HG03025 (cell line): ENCODE data around the gene TMEM59.
"Not testable (repeated sequence)": the region's sequence is repeated elsewhere in the genome, so short reads cannot be mapped to it uniquely, and the experiment has no call there.

Experiments
- ATAC-seq: cut with Tn5 transposase; IDR thresholded peaks from one replicate; pipeline ENCODE4 v1.9.1; 2021; ENCODE audit warnings: mild to moderate bottlenecking, moderate library complexity; ENCODE audit not compliant: unreplicated experiment, low FRiP score

TMEM59 gene

GRCh38 chr1:54014009-54014629 is 38.9 kb downstream of the TMEM59 start:
- no peak for ATAC-seq

GRCh38 chr1:54013393-54014008 is 39.5 kb downstream of the TMEM59 start:
- no peak for ATAC-seq

- no peak for ATAC-seq
These were observed 40.1 kb downstream of the TMEM59 start for GRCh38 chr1:54012863-54013262.

DNA sequence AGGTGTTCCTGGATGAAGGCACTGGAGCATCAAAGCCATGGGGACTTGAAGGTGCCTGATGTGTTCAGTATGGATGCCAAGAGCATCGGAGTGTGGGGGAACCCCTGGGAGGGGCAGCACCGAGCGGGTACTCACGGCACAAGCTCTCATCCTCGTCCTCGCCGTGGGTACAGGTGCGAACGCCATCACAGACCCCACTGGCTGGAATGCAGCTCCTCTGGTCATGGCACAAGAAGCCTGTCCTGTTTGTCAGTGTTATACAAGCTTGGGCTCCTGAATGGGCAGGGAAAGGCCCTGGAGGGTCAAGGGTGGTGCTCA is 41.0 kb downstream of the TMEM59 start:
- ATAC-seq, result no peak

DNA sequence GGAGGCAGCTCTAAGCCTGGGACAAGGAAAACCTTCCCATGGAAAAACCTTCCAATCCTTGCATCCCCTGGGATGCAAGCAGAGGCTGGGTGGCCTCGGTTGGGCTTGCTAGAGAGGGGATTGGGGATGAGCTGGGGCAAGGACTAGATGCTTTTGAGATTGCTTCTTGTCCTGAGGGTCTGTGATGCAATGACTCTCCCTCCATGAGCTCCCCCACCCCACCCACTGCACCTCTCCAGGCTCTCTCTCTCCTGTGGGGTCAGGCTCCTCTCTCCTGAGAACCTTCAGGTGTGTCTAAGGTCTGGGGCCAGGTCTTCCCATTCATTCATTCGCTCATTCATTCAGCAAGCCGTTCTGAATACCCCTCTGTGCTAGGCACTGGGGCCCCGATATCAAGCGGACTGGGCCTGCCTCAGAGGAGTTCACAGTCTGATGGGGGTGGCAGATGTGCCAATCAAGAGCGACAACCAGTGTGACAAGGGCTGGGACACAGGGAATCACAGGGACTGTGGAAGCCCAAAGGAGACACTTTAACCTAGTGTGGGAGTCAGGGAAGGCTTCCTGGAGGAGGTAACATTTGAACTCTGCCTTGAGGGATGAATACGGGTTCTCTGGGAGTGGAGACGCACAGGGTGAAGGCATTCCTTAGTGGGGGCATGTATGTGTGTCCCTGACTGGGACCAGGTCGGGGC is 41.5 kb downstream of the TMEM59 start:
- no peak for ATAC-seq

DNA sequence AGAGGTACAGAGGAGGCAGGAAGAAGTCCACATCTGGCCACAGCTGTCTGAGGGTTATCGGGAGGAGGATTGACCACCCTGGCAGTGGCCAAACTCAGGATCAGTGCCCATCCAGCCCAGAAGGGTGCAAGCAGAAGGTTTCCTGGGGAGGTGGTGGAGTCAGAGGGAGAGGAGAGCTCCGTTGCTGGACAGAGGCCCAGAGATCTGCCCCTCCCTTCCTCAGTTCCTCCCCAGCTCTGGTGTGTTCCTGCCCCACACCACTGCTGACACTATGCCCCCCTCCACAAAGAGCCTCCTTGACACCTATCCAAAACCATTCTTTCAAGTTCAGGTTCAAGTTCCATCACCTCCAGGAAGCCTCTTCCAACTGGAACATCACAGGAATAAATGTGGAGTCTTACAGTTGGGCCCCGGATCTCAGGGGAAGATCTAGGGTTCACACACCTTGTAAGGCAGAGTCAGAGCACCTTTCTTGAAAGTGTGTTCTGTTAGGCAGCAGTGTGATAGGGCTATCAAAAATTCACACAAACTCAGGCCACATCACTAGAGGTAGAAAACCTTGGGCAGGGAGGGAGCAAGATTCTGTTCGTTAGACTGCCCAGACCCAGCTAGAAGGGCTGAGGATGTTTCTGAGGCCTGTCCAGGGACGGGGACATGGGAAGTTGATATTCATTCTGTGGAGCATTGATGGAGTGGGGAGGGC is 42.4 kb downstream of the TMEM59 start:
- no peak for ATAC-seq

DNA sequence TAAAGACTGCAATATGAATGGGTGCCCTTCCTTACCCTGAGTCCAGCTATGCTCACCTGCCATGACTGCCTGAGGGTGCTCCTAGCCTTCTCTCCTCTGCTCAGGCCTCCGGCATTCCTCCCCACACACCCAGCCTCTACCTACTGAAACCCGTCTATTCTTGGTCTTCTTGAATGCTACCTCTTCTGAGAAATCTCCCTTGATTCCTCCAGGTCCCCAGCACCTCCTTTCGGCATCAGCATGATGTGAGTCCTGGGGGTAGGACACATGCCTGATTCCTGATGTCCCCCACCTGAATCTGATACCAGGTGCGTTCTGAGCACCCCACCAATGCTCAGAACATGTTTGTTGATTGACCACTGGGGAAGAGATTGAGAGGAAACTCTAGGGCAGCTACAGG is 43.6 kb downstream of the TMEM59 start:
- no peak for ATAC-seq

- no peak for ATAC-seq
These were observed 44.1 kb downstream of the TMEM59 start for GRCh38 chr1:54008876-54009275.

GRCh38 chr1:54007613-54008012 is 45.4 kb downstream of the TMEM59 start:
- ATAC-seq, result no peak

GRCh38 chr1:54006508-54006907 is 46.5 kb downstream of the TMEM59 start:
- no peak for ATAC-seq

- ATAC-seq, result no peak
These were observed 48.4 kb downstream of the TMEM59 start for GRCh38 chr1:54004481-54005049.

DNA sequence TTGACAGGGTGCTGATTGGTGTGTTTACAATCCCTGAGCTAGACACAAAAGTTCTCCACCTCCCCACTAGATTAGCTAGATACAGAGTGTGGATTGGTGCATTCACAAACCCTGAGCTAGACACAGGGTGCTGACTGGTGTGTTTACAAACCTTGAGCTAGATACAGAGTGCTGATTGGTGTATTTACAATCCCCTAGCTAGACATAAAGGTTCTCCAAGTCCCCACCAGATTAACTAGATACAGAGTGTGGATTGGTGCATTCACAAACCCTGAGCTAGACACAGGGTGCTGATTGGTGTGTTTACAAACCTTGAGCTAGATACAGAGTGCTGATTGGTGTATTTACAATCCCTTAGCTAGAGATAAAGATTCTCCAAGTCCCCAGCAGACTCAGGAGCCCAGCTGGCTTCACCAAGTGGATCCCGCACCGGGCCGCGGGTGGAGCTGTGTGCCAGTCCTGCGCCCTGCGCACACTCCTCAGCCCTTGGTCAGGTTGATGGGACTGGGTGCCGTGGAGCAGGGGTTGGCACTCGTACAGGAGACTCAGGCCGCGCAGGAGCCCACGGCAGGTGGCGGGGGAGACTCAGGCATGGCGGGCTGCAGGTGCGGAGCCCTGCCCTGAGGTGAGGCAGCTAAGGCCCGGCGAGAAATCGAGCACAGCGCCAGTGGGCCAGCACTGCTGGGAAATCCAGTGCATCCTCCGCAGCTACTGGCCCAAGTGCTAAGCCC is 49.1 kb downstream of the TMEM59 start:
- not testable (repeated sequence) for ATAC-seq

DNA sequence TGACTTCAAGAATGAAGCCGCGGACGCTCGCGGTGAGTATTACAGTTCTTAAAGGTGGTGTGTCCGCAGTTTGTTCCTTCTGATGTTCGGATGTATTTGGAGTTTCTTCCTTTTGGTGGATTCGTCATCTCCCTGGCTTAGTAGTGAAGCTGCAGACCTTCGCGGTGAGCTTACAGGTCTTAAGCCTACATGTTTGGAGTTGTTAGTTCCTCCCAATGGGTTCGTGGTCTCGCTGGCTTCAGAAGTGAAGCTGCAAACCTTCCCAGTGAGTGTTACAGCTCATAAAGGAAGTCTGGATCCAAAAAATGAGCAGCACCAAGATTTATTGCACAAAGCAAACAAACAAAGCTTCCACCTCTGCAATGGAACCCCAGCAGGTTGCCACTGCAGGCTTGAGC is 49.8 kb downstream of the TMEM59 start:
- ATAC-seq, result no peak

DNA sequence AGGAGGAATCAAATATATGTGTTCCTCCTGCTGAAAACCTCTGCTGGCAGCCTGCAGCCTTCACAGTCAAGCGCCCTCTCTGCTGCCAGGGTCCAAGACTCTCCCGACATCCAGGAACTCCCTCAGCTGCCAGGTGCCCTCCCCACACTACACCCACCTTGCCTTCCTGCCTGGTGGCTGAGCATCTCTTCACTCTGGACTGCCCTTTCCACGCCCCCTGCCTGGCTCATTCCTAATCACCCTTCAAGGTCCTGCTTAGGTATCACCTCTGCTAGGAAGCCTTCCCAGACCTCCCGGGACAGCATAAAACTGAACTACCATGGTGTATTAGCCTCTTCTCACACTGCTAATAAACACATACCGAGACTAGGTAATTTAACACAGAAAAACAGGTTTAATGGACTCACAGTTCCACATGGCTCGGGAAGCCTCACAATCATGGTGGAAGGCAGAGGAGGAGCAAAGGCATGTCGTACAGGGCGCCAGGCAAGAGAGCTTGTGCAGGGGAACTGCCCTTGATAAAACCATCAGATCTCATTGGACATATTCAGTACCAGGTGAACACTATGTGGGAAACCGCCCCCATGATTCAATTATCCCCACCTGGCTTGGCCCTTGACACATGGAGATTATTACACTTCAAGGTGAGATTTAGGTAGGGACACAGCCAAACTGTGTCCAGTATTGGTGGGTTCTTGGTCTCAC is 50.3 kb downstream of the TMEM59 start:
- ATAC-seq, result no peak

DNA sequence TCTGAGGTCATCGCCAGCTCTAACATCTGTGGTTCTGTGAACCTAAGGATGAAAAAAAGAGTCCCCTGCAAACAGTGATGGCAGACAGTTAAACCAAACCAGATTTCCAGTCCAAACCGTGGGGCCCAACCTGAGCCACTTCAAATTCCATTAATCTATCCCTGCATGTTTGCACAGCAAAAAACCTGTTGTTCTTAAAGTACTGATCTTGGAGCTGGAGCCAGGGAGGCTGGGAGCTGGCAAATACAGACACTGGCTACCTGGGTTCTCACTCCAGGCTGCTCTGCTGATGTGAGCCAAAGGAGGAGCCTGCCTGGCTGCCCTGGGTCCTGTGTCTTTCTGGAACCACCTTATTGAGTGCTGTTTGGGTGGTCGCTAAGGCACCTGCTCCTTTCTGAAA is 51.4 kb downstream of the TMEM59 start:
- no peak for ATAC-seq

DNA sequence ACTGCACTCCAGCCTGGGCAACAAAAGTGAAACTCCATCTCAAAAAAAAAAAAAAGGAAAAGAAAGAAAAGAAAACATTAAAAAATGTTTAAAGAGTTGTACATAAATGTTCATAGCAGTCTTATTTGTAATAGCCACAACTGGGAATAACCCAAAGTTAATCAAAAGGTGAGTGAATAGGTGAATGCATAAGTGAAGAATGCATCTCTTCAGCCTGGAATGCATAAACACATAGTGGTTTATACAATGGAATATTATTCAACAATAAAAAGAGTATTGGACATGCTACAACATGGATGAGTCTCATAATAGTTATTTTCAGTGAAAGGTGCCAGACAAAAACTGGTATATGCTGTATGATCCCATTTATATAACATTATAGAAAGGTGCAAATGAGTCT is 53.1 kb downstream of the TMEM59 start:
- no peak for ATAC-seq

DNA sequence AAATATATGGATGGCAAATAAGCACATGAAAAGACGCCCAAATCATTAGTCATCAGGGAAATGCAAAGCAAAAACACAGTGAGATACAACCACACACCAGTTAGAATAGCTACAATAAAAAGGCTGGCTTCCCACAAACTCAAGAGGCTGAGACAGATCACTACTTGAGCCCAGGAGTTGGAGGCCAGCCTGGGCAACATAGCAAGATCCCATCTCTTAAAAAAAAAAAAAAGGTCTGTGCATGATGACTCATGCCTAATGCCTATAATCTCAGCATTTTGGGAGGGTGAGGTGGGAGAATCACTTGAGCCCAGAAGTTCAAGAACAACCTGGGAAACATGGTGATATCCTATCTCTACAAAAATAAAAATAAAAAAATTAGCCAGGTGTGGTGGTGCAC is 54.8 kb downstream of the TMEM59 start:
- ATAC-seq, result no peak

- ATAC-seq, result no peak
These were observed 57.3 kb downstream of the TMEM59 start for GRCh38 chr1:53995683-53996082.

DNA sequence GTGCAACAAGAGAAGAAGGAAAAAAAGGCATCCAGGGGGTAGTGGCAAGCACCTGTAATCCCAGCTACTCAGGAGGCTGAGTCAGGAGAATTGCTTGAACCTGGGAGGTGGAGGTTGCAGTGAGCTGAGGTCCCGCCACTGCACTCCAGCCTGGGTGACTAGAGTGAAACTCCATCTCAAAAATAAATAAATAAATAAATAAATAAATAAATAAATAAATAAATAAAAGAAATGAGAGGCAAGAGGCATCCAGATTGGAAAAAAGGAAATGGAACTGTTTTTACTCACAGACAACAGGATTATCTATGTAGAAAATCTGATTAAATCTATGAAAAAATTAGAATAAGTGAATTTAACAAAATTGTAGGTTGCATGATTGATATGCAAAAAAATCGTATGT is 58.5 kb downstream of the TMEM59 start:
- not testable (repeated sequence) for ATAC-seq
